GM19467 (cell line): ENCODE data around the gene TMCC3.
"Not testable (repeated sequence)": the region's sequence is repeated elsewhere in the genome, so short reads cannot be mapped to it uniquely, and the experiment has no call there.

ENCODE experiments used
- ATAC-seq: cut with Tn5 transposase; IDR thresholded peaks from one replicate; pipeline ENCODE4 v1.9.1; 2021; ENCODE audit warnings: mild to moderate bottlenecking, moderate library complexity; ENCODE audit not compliant: unreplicated experiment

Gene TMCC3, protein sequence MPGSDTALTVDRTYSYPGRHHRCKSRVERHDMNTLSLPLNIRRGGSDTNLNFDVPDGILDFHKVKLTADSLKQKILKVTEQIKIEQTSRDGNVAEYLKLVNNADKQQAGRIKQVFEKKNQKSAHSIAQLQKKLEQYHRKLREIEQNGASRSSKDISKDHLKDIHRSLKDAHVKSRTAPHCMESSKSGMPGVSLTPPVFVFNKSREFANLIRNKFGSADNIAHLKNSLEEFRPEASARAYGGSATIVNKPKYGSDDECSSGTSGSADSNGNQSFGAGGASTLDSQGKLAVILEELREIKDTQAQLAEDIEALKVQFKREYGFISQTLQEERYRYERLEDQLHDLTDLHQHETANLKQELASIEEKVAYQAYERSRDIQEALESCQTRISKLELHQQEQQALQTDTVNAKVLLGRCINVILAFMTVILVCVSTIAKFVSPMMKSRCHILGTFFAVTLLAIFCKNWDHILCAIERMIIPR

DNA sequence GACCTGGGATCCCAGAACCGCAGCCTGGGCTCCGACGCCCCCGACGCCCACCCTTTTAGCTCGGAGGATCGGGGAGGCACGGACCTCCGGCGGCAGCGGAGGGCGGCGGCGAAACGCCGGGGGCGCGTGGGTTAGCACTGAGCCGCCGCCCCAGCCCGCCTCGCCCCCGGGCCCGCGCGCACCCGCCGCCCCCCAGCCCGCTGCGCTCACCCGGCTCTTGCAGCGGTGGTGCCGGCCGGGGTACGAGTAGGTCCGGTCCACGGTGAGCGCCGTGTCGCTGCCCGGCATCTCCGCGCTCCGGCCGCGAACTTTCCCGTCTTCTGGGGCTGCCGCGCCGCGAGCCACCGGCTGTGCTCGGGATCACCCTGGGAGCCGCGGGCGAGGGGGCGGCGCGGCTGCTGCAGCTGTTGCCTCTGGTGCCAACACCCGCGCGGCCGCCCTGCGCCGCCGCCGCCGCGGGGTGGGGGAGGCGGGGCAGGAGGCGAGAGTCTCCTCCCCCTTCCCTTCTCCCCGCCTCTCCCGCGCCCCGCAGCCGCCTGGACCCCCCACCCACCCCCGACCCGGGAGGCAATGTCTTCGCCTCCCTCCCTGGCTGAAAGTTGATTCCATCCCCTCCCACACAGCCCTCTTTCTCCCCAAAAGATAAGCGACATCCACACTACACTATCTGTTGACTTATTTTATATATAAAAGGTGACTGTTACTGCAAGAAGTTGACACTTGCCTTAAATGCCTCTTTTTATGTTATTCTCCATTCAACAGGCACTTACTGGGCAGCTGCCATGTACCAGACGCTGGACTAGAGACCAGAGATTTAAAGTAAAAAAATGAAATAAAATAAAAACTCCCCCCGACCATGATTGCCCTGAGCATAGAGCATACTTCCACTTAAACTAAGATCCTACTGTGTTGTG lies at the start of gene TMCC3:
TMCC3 (minus strand) TSS at position 415 of the 914 bp plus-strand sequence; CDS start at position 288, 127 bp downstream.
- ATAC-seq = peak; percentile 46

DNA sequence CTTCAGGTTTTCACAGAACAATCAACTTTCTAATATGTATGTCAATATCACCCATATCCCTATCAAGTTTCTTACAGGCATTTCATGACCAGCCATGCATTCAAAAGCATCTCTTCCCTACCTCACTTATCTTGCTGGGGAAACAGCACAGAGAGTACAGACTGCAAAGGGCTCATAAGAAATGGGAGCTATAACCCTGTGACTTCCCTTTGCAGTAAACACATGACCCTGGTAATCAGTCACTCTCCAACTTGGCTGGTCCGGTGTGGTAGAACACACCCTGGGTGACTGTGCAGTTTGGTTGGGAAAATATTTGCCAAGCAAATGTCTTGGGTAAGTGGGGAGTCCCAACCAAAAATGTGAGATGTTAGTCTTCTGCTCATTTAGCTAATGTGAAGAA lies 49.4 kb upstream of the TMCC3 start:
- no peak for ATAC-seq

DNA sequence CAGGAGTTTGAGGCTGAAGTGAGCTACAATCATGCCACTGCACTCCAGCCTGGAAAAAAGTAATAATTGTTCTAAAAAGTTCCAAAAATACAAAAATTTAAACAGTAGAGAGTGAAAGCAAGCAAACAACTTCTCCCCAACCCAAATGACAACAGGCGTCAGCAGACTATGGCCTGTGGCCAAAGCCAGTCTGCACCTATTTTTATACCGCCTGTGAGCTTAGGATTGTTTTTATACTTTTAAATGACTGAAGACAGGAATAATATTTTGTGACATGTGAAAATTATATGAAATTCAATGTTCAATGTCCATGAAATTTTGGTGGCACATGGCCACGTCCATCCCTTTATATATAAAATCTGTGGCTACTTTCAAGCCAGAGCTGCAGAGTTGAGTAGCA lies 48.2 kb upstream of the TMCC3 start:
- ATAC-seq = no peak

DNA sequence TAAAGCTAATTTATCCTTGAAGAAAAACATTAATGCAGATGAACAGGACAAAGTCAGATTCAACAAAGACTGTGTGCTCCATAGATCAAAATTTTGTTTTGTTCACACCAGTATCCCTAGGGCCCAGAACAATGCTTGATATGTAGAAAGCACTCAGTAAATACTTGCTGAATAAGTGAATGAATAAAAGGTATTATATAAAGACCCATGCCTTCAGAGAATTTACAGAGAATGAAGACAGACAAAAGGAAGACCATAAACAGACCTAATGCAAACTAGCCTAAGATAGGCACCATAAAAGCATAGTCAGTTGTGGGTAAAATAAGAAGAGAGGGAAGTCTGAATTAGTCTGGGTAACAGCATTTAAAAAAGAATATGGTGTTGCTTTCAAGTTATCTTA lies 47.3 kb upstream of the TMCC3 start:
- no peak for ATAC-seq

DNA sequence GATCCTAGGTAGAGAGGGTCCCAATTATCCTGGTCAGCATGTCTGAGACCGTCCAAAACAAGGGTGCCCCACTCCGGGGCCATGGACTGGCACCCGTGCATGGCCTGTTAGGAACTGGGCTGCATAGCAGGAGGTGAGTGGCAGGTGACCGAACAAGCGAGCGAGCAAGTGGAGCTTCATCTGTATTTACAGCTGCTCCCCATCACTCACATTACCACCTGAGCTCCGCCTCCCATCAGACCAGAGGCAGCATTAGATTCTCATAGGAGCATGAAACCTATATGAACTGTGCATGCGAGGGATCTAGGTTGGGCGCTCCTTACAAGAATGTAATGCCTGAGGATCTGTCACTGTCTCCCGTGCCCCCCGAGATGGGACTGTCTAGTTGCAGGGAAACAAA lies 44.4 kb upstream of the TMCC3 start:
- ATAC-seq = no peak

DNA sequence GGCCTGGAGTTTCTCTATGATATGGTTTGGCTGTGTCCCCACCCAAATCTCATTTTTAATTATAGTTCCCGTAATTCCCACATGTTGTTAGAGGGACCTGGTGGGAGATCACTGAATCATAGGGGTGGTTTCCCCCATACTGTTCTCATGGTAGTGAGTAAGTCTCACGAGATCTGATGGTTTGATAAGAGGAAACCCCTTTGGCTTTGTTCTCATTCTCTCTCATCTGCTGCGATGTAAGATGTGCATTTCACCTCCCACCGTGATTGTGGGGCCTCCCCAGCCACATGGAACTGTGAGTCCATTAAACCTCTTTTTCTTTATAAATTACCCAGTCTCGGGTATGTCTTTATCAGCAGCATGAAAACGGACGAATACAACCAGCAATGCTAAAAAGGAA lies 42.5 kb upstream of the TMCC3 start:
- ATAC-seq = not testable (repeated sequence)

DNA sequence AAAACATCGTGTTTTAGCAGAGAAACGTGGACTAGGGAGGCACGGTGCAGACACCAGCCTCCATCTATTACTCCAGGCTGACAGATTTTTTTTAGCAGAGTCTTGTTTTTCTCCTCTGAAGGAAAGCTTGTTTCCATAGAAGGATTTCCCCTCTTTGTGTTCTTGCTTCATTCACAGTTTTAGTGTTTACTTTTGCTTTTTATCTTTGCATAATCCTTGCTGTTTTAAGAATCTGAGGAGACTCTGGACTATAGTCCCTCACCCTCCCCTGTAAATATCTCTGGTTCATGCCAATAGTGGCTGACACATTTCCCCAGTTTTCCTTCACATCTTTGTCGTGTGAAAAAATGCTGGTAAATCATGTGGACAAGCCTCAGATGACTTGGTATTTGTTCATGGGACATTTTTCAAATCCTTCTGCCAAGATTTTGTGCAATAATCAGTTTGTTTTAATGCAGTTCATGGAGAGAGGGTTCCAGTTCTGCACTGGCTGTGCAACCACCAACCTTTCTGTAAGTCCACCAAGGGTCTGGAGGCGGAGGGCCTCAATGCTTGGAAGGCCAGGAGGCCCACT lies 39.9 kb upstream of the TMCC3 start:
- no peak for ATAC-seq

DNA sequence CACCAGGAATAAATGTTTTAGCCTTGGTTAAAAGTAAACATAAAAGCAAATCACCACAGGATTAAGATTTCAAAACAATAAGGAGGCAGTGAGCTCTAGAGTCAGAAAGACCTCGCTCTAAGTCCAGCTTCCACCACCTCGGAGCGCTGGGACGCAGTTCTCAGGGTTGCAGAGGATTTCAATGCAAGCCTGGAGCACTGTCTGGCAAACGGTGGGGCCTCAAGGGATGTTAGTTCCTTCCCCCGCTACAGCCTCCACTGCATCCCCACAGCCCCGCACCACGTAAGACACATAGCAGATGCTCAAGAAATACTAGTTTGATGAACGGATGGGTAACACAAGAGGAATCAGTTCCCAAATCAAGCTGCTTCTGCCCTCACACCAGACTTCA lies 39.3 kb upstream of the TMCC3 start:
- no peak for ATAC-seq

DNA sequence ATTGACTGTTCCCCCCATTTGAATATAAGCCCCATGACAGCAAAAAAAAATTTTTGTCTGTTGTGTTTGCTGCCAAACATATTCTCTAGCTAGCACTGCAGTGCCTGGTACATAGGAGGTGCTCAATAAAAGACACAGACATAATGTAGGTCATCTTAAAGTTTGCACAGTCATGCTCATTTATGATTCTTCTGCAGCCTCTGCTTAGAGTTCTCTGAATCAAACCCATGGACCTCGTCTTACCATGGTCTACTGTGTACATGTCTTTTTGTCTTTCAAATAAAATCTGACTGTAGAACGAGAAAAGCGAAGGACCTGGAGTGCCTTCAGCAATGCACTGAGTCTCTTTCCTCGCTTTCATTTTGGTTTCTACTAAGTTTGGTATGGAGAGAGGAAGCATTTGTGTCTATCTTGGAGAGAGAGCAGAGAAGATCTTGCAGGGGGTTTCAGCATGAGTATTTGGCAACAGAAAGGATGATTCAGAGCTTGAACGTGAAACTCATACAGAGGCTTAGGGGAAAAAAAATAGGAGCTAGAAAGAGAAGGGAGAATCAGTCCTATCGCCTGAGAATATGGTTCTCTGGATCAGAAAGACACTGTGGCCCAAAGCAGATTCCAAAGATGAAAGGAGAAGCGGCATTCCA lies 38.8 kb upstream of the TMCC3 start:
- no peak for ATAC-seq

DNA sequence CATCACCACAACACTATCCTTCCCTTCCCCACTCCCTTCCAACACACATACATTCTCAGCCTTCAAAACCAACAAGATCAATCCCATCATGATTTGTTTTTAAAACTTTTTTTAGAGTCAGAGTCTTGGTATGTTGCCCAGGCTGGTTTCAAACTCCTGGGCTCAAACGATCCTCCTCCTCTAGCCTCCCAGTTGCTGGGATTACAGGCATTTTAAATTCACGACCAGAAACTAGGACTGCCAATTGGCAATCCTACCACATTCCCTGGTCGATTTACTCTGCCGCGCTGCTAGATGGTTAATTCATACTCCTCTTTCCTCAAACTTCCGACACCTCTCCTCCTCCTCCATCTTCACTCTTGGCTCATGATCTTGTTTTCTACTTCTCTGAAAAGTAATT lies 37.5 kb upstream of the TMCC3 start:
- ATAC-seq = no peak

DNA sequence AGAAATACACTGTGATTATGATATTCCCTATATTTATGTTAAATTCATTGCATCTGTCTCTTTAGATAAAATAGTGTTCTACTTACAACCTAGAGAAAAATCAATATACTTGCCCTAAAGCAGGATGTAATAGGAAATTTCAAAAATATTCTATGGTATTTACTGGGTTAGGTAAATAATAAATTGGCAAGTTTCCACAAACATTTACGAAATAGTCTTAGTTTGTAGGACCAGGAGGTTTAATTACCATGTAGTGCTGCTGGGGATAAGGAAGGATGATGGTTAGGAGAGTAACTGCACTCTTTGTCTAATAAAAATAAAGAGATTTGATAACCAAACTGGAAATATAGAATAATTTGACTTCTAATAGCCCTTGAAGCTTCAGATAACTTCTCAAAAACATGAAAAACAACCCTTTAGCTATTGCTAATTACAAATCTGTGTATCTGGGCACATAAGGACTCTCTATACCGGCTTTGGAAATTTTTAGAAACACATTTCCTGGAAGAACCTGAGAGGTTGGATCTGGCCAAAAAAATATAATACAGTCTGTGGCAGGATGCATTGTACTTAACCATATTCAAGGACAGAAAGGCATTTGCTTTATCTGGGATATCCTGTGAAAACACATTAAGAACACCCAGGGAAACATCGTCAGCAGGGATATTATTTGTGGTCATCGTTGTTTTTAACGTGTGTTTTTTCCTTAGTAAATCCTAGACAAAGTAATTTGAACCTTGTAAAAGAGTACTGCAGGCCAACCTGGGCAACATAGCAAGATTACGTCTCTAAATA lies 36.7 kb upstream of the TMCC3 start:
- no peak for ATAC-seq

DNA sequence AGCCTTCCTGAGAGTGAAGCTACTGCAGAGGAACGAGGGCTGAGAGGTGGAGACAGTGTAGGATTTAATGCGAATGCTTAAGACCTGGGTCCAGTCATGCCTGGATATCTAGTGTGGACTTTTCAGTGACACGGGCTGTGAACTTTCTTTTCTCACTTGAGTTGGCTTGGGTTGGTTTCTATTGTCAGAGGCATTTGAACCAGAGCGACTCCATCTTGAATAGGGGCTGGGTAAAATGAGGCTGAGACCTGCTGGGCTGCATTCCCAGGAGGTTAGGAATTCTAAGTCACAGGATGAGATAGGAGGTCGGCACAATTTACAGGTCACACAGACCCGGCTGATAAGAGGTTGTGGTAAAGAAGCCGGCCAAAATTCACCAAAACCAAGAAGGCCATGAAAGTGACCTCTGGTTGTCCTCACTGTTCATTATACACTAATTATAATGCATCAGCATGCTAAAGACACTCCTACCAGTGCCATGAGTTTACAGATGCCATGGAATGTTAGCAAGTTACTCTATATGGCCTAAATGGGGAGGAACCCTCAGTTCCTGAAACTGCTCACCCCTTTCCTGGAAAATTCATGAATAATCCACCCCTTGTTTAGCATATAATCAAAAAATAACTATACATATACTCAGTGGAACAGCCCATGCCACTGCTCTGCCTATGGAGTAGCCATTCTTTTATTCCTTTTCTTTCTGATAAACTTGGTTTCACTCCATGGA lies 34.2 kb upstream of the TMCC3 start:
- no peak for ATAC-seq

DNA sequence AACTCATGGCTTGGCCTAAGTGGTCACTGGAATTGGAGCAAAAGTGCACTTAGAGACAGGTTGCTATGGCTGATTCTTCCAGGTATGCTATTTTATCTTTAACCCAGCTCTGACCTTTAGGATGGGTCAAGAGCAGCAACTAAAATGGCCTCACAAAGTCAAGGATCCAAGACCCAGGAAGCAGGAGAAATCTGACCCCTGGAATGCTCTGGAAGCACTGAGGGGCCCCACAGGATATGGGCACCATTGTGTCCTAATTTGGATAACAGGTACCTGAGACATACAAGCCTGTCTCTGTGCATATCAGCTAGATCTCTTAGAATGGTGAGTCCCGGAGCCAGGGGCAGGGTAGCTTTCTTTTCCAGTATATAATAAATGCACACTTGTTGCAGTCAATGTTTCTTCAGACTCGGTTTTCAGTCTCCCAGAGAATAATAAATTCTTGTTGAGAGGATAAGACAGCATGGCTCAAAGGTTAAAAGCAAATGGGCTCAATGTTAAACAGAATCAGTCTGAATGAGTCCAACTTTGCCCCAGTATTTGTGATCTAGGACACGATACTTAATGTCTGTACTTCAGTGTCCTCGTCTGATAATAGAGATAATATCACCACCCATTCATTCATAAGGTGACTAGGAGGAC lies 29.3 kb upstream of the TMCC3 start:
- ATAC-seq = no peak

DNA sequence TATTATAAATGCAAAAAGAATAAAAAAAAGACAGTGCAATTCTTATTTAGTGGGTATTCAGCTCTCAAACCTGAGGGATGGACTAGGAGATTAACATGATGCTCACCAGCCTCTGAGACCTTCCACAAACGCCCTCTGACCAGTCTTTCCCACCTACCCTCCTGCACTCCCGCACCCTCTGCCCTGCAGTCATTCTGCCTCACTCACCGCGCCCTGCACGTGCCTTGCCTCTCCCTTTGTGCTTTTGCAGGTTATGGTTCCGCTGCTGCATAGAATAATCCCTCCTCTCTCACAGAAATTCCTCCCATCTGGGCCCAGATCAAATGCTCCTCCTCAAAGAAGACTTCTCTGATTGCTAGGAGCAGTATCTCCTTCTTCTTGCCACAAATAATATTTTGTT lies 28.5 kb upstream of the TMCC3 start:
- no peak for ATAC-seq

DNA sequence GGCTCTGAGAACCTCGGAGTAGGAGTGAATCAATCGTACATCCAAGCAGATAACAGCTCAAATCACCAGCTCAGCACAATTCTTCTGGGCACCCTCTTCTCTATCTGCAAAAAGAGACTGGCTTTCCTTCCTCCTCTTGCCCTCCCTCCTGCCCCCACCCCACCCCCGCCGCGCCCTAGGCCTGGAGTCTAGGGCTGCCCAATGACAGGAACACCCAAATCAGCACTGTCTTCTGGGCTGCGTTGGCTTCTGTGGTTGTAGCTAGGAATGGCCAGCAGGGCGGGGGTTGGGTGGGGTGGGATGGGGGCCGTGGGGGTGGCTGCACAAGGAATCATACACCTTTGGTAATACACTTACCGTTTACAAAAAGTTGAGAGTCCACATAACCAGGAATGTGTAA lies 28.0 kb upstream of the TMCC3 start:
- ATAC-seq = no peak

DNA sequence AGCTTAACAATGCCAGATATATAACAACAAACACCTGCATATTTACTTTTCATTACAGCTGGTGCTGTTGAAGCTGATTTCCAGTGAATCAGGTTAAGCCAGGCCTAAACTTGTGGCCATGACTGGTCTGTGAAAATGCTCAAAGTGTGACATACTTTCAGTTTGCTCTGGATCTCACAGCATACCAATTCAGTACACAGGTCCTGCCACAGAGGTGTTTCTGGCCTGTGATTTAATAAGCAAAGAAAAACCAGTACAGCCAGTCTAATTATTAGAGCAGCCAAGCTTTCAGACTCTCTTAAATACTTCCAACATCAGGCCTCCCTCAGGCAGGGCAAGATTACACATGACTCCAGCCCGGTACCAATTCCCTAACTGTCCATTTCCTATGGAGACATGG lies 27.4 kb upstream of the TMCC3 start:
- no peak for ATAC-seq

DNA sequence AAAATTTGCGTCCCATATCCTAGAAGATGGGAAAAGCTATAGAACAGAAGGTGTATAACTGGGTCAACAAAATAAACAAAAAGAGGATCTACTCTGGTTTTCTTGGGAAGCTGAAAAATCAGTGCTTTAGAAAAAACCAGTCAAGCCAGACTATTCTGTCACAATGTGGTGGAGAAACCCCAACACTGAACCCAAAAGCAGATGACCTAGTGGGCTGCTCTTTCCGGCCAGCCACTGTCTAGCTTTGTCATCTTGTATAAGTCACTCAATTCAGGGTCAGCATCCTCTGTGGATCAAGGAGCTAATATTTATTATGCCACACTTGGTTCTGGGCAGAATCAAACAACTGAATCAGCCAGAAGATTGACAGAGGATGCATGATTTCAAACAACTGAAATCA lies 26.6 kb upstream of the TMCC3 start:
- ATAC-seq = no peak

DNA sequence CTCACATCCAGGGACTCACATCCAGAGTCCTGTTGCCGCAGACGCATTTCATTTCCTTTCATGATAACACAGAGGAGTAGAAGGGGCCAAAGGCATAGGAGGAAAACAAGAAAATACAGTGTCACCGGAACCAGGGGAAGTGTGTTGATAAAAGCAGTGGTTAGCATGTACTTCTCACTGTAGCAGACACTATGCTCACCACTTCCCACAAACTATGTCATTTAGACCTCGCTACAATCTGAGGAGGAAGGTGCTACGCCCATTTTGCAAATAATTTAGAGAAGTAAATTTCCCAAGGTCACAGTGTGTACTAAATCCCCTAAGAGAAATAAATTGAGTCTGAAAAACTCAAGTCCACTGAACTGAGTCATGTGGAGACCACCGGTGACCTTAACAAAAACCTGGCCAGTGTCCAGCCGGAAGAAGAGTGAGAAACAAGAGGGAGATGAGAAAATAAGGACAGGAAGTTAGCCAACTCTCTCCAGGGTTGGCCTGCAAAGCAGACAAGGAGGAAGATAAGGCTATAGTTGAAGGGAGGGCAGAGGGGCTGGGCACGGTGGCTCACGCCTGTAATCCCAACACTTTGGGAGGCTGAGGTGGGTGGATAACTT lies 25.8 kb upstream of the TMCC3 start:
- ATAC-seq = peak; percentile 62

DNA sequence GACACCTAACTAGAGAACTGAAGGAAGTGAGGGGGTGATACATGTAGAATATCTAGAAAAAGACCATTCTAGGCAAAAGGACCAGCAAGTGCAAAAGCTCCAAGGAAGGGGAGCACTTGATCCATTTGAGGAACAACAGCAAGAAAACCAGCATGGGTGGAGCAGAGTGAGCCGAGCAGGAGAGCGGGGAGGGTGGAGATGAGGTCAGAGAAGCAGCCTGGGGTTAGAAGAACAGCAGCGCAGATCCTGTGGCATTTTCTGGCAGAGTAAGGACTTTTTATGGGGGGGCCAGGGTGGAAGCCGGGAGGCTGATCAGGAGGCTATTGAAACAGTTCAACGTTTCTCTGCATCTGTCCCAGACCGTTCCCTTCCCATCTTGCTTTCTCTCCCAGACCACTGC lies 24.5 kb upstream of the TMCC3 start:
- ATAC-seq = no peak
